Ascending aorta (tissue), 2 donors: ENCODE data around the gene XPO5. TPM values are rescaled to one million over a fixed set of nuclear protein-coding genes. Genes with fewer than 3 reads are reported as not detected.

Experiments
- DNase-seq, 2 donors: peaks; one replicate each; pipeline ENCODE4 v3.0.0-alpha.2; 2019; ENCODE audit warnings: low spot score in 2 of 2
- H3K27ac ChIP-seq, 2 donors: fragments of 200-600 bp; sonication (generic); one replicate each; pipeline ENCODE4 v1.5.1; 2016 to 2017; ENCODE audit warnings: mild to moderate bottlenecking in 1 of 2
- H3K27me3 ChIP-seq: fragments of 200-600 bp; sonication (generic); one replicate; pipeline ENCODE4 v1.5.1; 2017
- H3K36me3 ChIP-seq, 2 donors: fragments of 200-600 bp; sonication (generic); one replicate each; pipeline ENCODE4 v1.5.1; 2016
- H3K4me1 ChIP-seq, 2 donors: fragments of 200-600 bp; sonication (generic); one replicate each; pipeline ENCODE4 v1.5.1; 2016 to 2017; ENCODE audit warnings: mild to moderate bottlenecking in 1 of 2
- H3K4me3 ChIP-seq, 2 donors: fragments of 200-600 bp; sonication (generic); one replicate each; pipeline ENCODE4 v1.5.1; 2016 to 2017; ENCODE audit warnings: mild to moderate bottlenecking in 1 of 2
- H3K9me3 ChIP-seq, 2 donors: fragments of 200-600 bp; sonication (generic); one replicate each; pipeline ENCODE4 v1.5.1; 2016
- CTCF ChIP-seq, 3 experiments: fragments of 200-600 bp in 2 of 3; fragments of 450-650 bp in 1 of 3; sonication (generic) in 2 of 3; IDR thresholded peaks; one replicate each; pipeline ENCODE4 v1.5.1; 2016 to 2019; ENCODE audit warnings: antibody characterized with exemption in 3 of 3, mild to moderate bottlenecking in 1 of 3, moderate library complexity in 1 of 3
- intact Hi-C: fragments of 100-400 bp; cut with DNase I; formaldehyde crosslinking; loops from one replicate; pipeline ENCODE4 v1.15.1; 2023
- total RNA-seq: library from RNA; depleted of rRNA; stranded (reverse); fragments of >200 nt; gene quantifications from one replicate; pipeline ENCODE4 v1.1.0, GENCODE V29; 2016

Gene XPO5
- total RNA-seq, 1 donor from 2014 or later: 21.4 TPM

GRCh38 chr6:43477235-43478007, 98.4 kb downstream of the XPO5 start, which contains the start of gene TJAP1:
Gene TJAP1 (plus strand): TSS chr6:43477570. CDS start chr6:43499002, 21,432 bp downstream.
- TF ChIP-seq CTCF (IDR thresholded peaks at IDR 0.05): no peak
- no peaks in the 10 kb centered on the region for H3K9me3 ChIP-seq
- peaks cover 10 to 11% of the 10 kb centered on the region in 2 donors for H3K4me1 ChIP-seq
- intact Hi-C loops: loop anchor here (1.0 to 2.0 kb wide), 2 partner anchors 39 to 50 kb away; partner anchors contain the start of genes ABCC10, POLR1C and YIPF3
- DNase-seq: peak; percentile 70 to 95
- H3K27me3 ChIP-seq: no peaks in the 10 kb centered on the region
- H3K36me3 ChIP-seq: no peaks in the 10 kb centered on the region
- H3K4me3 ChIP-seq: peak within 1 kb of the TSS; percentile 65 to 99
- H3K27ac ChIP-seq: peak within 1 kb of the TSS; percentile 37 to 76

- peak overlapping the region in 1 of 2 donors; percentile 76 for H3K27ac ChIP-seq
- intact Hi-C loops: loop anchor here (1.0 to 2.0 kb wide), 2 partner anchors 40 to 49 kb away; partner anchors contain the start of genes ABCC10, POLR1C and YIPF3
- no peaks in the 10 kb centered on the region for H3K27me3 ChIP-seq
- no peak for TF ChIP-seq CTCF (IDR thresholded peaks at IDR 0.05)
- peaks cover 10 to 11% of the 10 kb centered on the region in 2 donors for H3K4me1 ChIP-seq
- no peaks in the 10 kb centered on the region for H3K9me3 ChIP-seq
- peak overlapping the region; percentile 65 to 99 for H3K4me3 ChIP-seq
- H3K36me3 ChIP-seq: no peaks in the 10 kb centered on the region
- DNase-seq: no peak
Measured at GRCh38 chr6:43476746-43477145, 99.1 kb downstream of the XPO5 start.

GRCh38 chr6:43475516-43475915, 100.3 kb downstream of the XPO5 start:
- H3K4me3 ChIP-seq: no peak overlapping the region
- intact Hi-C loops: no loop called here
- DNase-seq: no peak
- no peaks in the 10 kb centered on the region for H3K27me3 ChIP-seq
- peaks cover 10 to 11% of the 10 kb centered on the region in 2 donors for H3K4me1 ChIP-seq
- no peak for TF ChIP-seq CTCF (IDR thresholded peaks at IDR 0.05)
- H3K36me3 ChIP-seq: no peaks in the 10 kb centered on the region
- H3K27ac ChIP-seq: no peak overlapping the region
- H3K9me3 ChIP-seq: no peaks in the 10 kb centered on the region

- Histone ChIP-seq H3K9me3 (no peaks in the 10 kb centered on the region), H3K27me3 (no peaks in the 10 kb centered on the region), H3K4me1 (no peaks in the 10 kb centered on the region), H3K27ac (no peak overlapping the region), H3K4me3 (no peak overlapping the region), H3K36me3 (no peaks in the 10 kb centered on the region)
- intact Hi-C loops: no loop called here
- TF ChIP-seq CTCF (IDR thresholded peaks at IDR 0.05): no peak
- DNase-seq: no peak
Measured at GRCh38 chr6:43472515-43472914, 103.3 kb downstream of the XPO5 start.

Other genes starting within 250 kb of the XPO5 start
- 4.4 TPM for gene ZNF318, start 206.4 kb downstream of the XPO5 start, total RNA-seq
- gene ABCC10, start 148.5 kb downstream of the XPO5 start, total RNA-seq: 4.6 TPM
- gene DLK2, start 120.5 kb downstream of the XPO5 start, total RNA-seq: not detected
- 71.6 TPM for gene TJAP1, start 98.5 kb downstream of the XPO5 start, total RNA-seq
- gene LRRC73, start 65.7 kb downstream of the XPO5 start, total RNA-seq: not detected
- gene YIPF3, start 59.1 kb downstream of the XPO5 start, total RNA-seq: 71.4 TPM
- 51.5 TPM for gene POLR1C, start 58.9 kb downstream of the XPO5 start, total RNA-seq
- gene POLH, start 147 bp upstream of the XPO5 start, total RNA-seq: 4.3 TPM
- gene GTPBP2, start 53.2 kb upstream of the XPO5 start, total RNA-seq: 30.7 TPM
- gene MAD2L1BP, start 59.8 kb upstream of the XPO5 start, total RNA-seq: 15.0 TPM
- gene RSPH9, start 69.0 kb upstream of the XPO5 start, total RNA-seq: not detected
- gene MRPS18A, start 111.8 kb upstream of the XPO5 start, total RNA-seq: 29.8 TPM
- 110 TPM for gene VEGFA, start 194.2 kb upstream of the XPO5 start, total RNA-seq